Small intestine (tissue), 7 donors: ENCODE results near the gene MT1G. TPM values are rescaled to one million over a fixed set of nuclear protein-coding genes. Genes with fewer than 3 reads are reported as not detected.

ENCODE experiments used
- DNase-seq, 2 donors: peaks; one replicate each; pipeline versions ENCODE4 v3.0.0 to v3.0.0-alpha.2; 2013
- FAIRE-seq: peaks from 2 replicates; lab custom pipeline; 2012; peaks lifted over from hg19 to GRCh38; lab: Jason Lieb, UNC
- H3K27ac ChIP-seq, 3 donors: one replicate each; pipeline ENCODE4 v1.5.1; 2013; ENCODE audit warnings: low read length in 2 of 3, mild to moderate bottlenecking in 2 of 3, control low read depth in 1 of 3, inconsistent platforms in 1 of 3, low read depth in 1 of 3, moderate library complexity in 1 of 3
- H3K27me3 ChIP-seq, 3 donors: one replicate each; pipeline ENCODE4 v1.6.1; 2013; ENCODE audit warnings: low read length in 3 of 3, inconsistent platforms in 1 of 3; ENCODE audit not compliant: control insufficient read depth in 3 of 3, insufficient read depth in 3 of 3
- H3K36me3 ChIP-seq, 3 donors: one replicate each; pipeline ENCODE4 v1.6.1; 2013; ENCODE audit warnings: low read length in 3 of 3, inconsistent platforms in 1 of 3, low read depth in 1 of 3, mild to moderate bottlenecking in 1 of 3, moderate library complexity in 1 of 3; ENCODE audit not compliant: control insufficient read depth in 3 of 3, insufficient read depth in 2 of 3
- H3K4me1 ChIP-seq, 3 donors: one replicate each; pipeline ENCODE4 v1.6.1; 2013; ENCODE audit warnings: low read length in 2 of 3, inconsistent platforms in 1 of 3, low read depth in 1 of 3, mild to moderate bottlenecking in 1 of 3, moderate library complexity in 1 of 3; ENCODE audit not compliant: control insufficient read depth in 3 of 3, insufficient read depth in 2 of 3
- H3K4me3 ChIP-seq, 3 donors: one replicate each; pipeline ENCODE4 v1.5.1; 2013; ENCODE audit warnings: low read length in 3 of 3, control low read depth in 1 of 3, inconsistent platforms in 1 of 3, low read depth in 1 of 3, mild to moderate bottlenecking in 1 of 3, moderate library complexity in 1 of 3
- H3K9me3 ChIP-seq, 2 donors: one replicate each; pipeline ENCODE4 v1.6.1; 2013; ENCODE audit warnings: low read depth in 1 of 2, low read length in 1 of 2; ENCODE audit not compliant: control insufficient read depth in 2 of 2, insufficient read depth in 1 of 2
- WGBS, 3 donors: extraction: QIAGEN DNeasy Blood & Tissue Kit; methylation state at CpG; one replicate each; pipeline ENCODE4 v1.1.7; 2013; 5-methylcytosine and 5-hydroxymethylcytosine counted together
- polyA plus RNA-seq, 4 donors: library from polyadenylated mRNA; stranded (reverse) in 3 of 4; unstranded in 1 of 4; fragments of 200-250 nt in 3 of 4; fragments of 120-200 nt in 1 of 4; gene quantifications; one replicate each; pipeline versions ENCODE4 v1.2.1 to v1.2.3, GENCODE V29; 2013
- donor health status: healthy with polysubstance abuse.
- donor health status: control.
- donor health status: control.
- donor health status: Bipolar disorder and iron deficiency.
- donor health status: healthy.

MT1G gene
- polyA plus RNA-seq, 4 donors: 193 to 1,801 (median 342) TPM

GRCh38 chr16:56653218-56653617 lies 14.6 kb downstream of the MT1G start:
- no peak overlapping the region for H3K27ac ChIP-seq
- no peaks in the 10 kb centered on the region for H3K36me3 ChIP-seq
- no peak for DNase-seq
- no peak overlapping the region for H3K4me3 ChIP-seq
- peaks cover 0 to 16% (median 0%) of the 10 kb centered on the region in 3 donors for H3K4me1 ChIP-seq
- H3K9me3 ChIP-seq: no peaks in the 10 kb centered on the region
- WGBS, 3 donors: 87 to 92% (median 87%) methylated on average over 7 of the region's 7 CpGs
- peaks cover 0 to 5% (median 0%) of the 10 kb centered on the region in 3 donors for H3K27me3 ChIP-seq
- FAIRE-seq: no peak

- peaks cover 0 to 5% (median 0%) of the 10 kb centered on the region in 3 donors for H3K27me3 ChIP-seq
- WGBS, 3 donors: 44 to 73% (median 62%) methylated on average over 1 of the region's 1 CpG
- no peak overlapping the region for H3K4me3 ChIP-seq
- no peak overlapping the region for H3K27ac ChIP-seq
- peaks cover 0 to 21% (median 0%) of the 10 kb centered on the region in 3 donors for H3K4me1 ChIP-seq
- H3K36me3 ChIP-seq: no peaks in the 10 kb centered on the region
- DNase-seq (no peak), FAIRE-seq (no peak)
- H3K9me3 ChIP-seq: no peaks in the 10 kb centered on the region
Measured at GRCh38 chr16:56652600-56652999, 15.3 kb downstream of the MT1G start.

- Histone ChIP-seq H3K27me3 (peaks cover 0 to 5% (median 0%) of the 10 kb centered on the region in 3 donors), H3K27ac (no peak within 1 kb of the TSS), H3K4me1 (peaks cover 0 to 21% (median 0%) of the 10 kb centered on the region in 3 donors), H3K36me3 (no peaks in the 10 kb centered on the region), H3K4me3 (no peak within 1 kb of the TSS), H3K9me3 (no peaks in the 10 kb centered on the region)
- DNase-seq (no peak), FAIRE-seq (no peak)
- WGBS, 3 donors: 64 to 69% (median 69%) methylated on average over 7 of the region's 7 CpGs
Measured at GRCh38 chr16:56651586-56651985, 16.3 kb downstream of the MT1G start, which contains the start of gene MT1B. Gene MT1B, plus strand, starts transcription at chr16:56651886. Its CDS starts 68 bp downstream, at chr16:56651954.

GRCh38 chr16:56649820-56650219 lies 18.0 kb downstream of the MT1G start:
- Histone ChIP-seq H3K4me3 (no peak overlapping the region), H3K36me3 (no peaks in the 10 kb centered on the region), H3K4me1 (peaks cover 0 to 21% (median 0%) of the 10 kb centered on the region in 3 donors), H3K27ac (no peak overlapping the region), H3K9me3 (no peaks in the 10 kb centered on the region), H3K27me3 (peaks cover 0 to 6% (median 5%) of the 10 kb centered on the region in 3 donors)
- no peak for FAIRE-seq
- 52 to 63% (median 62%) methylated on average over 3 of the region's 3 CpGs for WGBS, 3 donors
- DNase-seq: peak; percentile 32 to 76

GRCh38 chr16:56649271-56649670 lies 18.6 kb downstream of the MT1G start:
- Histone ChIP-seq H3K9me3 (no peaks in the 10 kb centered on the region), H3K4me1 (peaks cover 0 to 22% (median 0%) of the 10 kb centered on the region in 3 donors), H3K27ac (no peak overlapping the region), H3K4me3 (no peak overlapping the region), H3K27me3 (peaks cover 0 to 11% (median 5%) of the 10 kb centered on the region in 3 donors), H3K36me3 (no peaks in the 10 kb centered on the region)
- no peak for DNase-seq
- no peak for FAIRE-seq
- WGBS, 3 donors: 84 to 95% (median 90%) methylated on average over 2 of the region's 2 CpGs

GRCh38 chr16:56647641-56648431 lies 20.0 kb downstream of the MT1G start:
- no peaks in the 10 kb centered on the region for H3K9me3 ChIP-seq
- H3K4me1 ChIP-seq: peaks cover 0 to 35% (median 4%) of the 10 kb centered on the region in 3 donors
- FAIRE-seq (no peak), DNase-seq (peak; percentile 69 to 75)
- 9 to 24% (median 22%) methylated on average over 29 to 33 of the region's 33 CpGs for WGBS, 3 donors
- no peak overlapping the region for H3K4me3 ChIP-seq
- H3K36me3 ChIP-seq: no peaks in the 10 kb centered on the region
- H3K27me3 ChIP-seq: peaks cover 0 to 23% (median 5%) of the 10 kb centered on the region in 3 donors
- peak overlapping the region in 1 of 3 donors; percentile 34 for H3K27ac ChIP-seq

- no peaks in the 10 kb centered on the region for H3K9me3 ChIP-seq
- H3K27ac ChIP-seq: no peak overlapping the region
- WGBS, 3 donors: 0% methylated on average over 1 of the region's 1 CpG
- FAIRE-seq (no peak), DNase-seq (no peak)
- H3K4me3 ChIP-seq: no peak overlapping the region
- no peaks in the 10 kb centered on the region for H3K36me3 ChIP-seq
- H3K27me3 ChIP-seq: peaks cover 0 to 36% (median 5%) of the 10 kb centered on the region in 3 donors
- peaks cover 0 to 33% (median 4%) of the 10 kb centered on the region in 3 donors for H3K4me1 ChIP-seq
Measured at GRCh38 chr16:56645838-56646237, 22.0 kb downstream of the MT1G start.

- WGBS, 3 donors: 78 to 92% (median 89%) methylated on average over 1 of the region's 1 CpG
- Histone ChIP-seq H3K9me3 (no peaks in the 10 kb centered on the region), H3K4me3 (no peak overlapping the region), H3K27me3 (peaks cover 0 to 41% (median 5%) of the 10 kb centered on the region in 3 donors), H3K36me3 (no peaks in the 10 kb centered on the region), H3K27ac (no peak overlapping the region), H3K4me1 (peaks cover 0 to 33% (median 4%) of the 10 kb centered on the region in 3 donors)
- FAIRE-seq (no peak), DNase-seq (no peak)
Measured at GRCh38 chr16:56645311-56645710, 22.6 kb downstream of the MT1G start.
